Measurements from ENCODE around the gene HBZ. TPM values are rescaled to one million over a fixed set of nuclear protein-coding genes. Genes with fewer than 3 reads are reported as not detected.

Gene HBZ
- total RNA-seq, 2 experiments from 2014 or later, result not detected

DNA sequence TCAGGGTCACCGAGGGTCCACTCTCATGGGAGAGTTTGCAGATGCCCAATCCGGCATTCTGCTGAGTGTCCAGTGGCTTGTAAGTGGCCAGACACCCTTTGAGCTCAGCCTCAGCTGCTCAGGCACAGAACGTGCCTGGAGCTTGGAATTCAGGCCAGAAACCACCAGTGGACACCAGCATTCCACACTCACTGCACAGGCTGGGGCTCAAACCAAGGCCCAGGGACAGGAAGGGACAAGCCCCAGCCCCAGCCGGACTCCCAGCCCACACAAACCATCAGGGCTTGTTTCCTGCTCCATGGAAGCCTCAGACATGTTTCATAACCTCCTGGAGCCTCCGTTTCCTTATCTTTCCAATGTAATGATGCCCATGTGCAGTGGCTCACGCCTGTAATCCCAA, 9.0 kb upstream of the HBZ start:
- no peak overlapping the region for H3K4me3 ChIP-seq (ENCODE audit: low read depth, low read length, poor library complexity, severe bottlenecking)
- TF ChIP-seq, protein P1, sequence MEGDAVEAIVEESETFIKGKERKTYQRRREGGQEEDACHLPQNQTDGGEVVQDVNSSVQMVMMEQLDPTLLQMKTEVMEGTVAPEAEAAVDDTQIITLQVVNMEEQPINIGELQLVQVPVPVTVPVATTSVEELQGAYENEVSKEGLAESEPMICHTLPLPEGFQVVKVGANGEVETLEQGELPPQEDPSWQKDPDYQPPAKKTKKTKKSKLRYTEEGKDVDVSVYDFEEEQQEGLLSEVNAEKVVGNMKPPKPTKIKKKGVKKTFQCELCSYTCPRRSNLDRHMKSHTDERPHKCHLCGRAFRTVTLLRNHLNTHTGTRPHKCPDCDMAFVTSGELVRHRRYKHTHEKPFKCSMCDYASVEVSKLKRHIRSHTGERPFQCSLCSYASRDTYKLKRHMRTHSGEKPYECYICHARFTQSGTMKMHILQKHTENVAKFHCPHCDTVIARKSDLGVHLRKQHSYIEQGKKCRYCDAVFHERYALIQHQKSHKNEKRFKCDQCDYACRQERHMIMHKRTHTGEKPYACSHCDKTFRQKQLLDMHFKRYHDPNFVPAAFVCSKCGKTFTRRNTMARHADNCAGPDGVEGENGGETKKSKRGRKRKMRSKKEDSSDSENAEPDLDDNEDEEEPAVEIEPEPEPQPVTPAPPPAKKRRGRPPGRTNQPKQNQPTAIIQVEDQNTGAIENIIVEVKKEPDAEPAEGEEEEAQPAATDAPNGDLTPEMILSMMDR (conservative IDR thresholded peaks at IDR 0.05; ENCODE audit: low read length), result no peak
- H3K36me3 ChIP-seq (ENCODE audit: insufficient read depth, low read length), result no peaks in the 10 kb centered on the region
- H3K4me1 ChIP-seq (ENCODE audit: insufficient read depth, low read length, poor library complexity, severe bottlenecking), result no peaks in the 10 kb centered on the region
- H3K27ac ChIP-seq (ENCODE audit: low read depth, low read length, poor library complexity, severe bottlenecking), result no peak overlapping the region
- BruUV-seq (replicated peaks), result no TSS peak
- no peaks in the 10 kb centered on the region for H3K79me2 ChIP-seq (ENCODE audit: insufficient read depth, low read depth, low read length)
- intact Hi-C loops (cut with micrococcal nuclease; ENCODE audit: unreplicated experiment), result no loop called here
- H4K20me1 ChIP-seq (ENCODE audit: insufficient read depth, low read length), result no peaks in the 10 kb centered on the region
- ChIA-PET POLR2A (no interaction called here), CTCF (ENCODE audit: unreplicated experiment) (no interaction called here)
- no peak for DNase-seq (ENCODE audit: low spot score)
- no peak overlapping the region for H2AFZ ChIP-seq (ENCODE audit: low read length)
- no peaks in the 10 kb centered on the region for H3K9me3 ChIP-seq (ENCODE audit: low read length)
- no peak overlapping the region for H3K4me2 ChIP-seq (ENCODE audit: low read length)
- H3K9me2 ChIP-seq (ENCODE audit: insufficient read depth, low read length), result no peaks in the 10 kb centered on the region

DNA sequence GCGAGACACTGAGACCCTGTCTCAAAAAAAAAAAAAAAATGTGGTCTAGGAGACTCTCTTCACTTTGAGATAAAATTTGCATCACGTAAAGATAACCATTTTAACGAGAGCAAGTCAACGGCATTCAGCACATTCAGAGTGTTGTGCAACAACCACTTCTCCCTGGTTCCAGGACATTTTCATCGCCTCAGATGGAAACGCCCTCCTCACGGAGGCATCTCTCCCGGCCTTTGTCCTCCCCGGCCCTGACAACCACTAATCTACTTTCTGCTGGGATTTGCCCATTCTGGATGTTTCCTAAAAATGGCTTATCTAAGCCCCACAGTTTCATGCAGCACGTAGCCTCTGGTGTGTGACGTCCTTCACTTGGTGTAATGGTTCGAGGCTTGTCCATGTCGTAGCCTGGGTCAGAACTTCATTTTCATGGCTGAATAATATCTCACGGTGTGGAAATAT, 7.6 kb upstream of the HBZ start:
- BruUV-seq (replicated peaks), result no TSS peak
- Histone ChIP-seq H3K79me2 (ENCODE audit: insufficient read depth, low read depth, low read length) (no peaks in the 10 kb centered on the region), H3K4me1 (ENCODE audit: insufficient read depth, low read length, poor library complexity, severe bottlenecking) (no peaks in the 10 kb centered on the region), H2AFZ (ENCODE audit: low read length) (no peak overlapping the region), H3K9me3 (ENCODE audit: low read length) (no peaks in the 10 kb centered on the region), H3K36me3 (ENCODE audit: insufficient read depth, low read length) (no peaks in the 10 kb centered on the region), H3K4me2 (ENCODE audit: low read length) (no peak overlapping the region), H4K20me1 (ENCODE audit: insufficient read depth, low read length) (no peaks in the 10 kb centered on the region), H3K9me2 (ENCODE audit: insufficient read depth, low read length) (no peaks in the 10 kb centered on the region), H3K27ac (ENCODE audit: low read depth, low read length, poor library complexity, severe bottlenecking) (no peak overlapping the region), H3K4me3 (ENCODE audit: low read depth, low read length, poor library complexity, severe bottlenecking) (no peak overlapping the region)
- CTCF ChIA-PET (ENCODE audit: unreplicated experiment), result no interaction called here
- intact Hi-C loops (cut with micrococcal nuclease; ENCODE audit: unreplicated experiment), result no loop called here
- POLR2A ChIA-PET, result no interaction called here
- no peak for DNase-seq (ENCODE audit: low spot score)
- no peak for TF ChIP-seq EZH2phosphoT487 (IDR thresholded peaks at IDR 0.05; ENCODE audit: borderline replicate concordance, low read depth, low read length)
- TF ChIP-seq, protein P1 (conservative IDR thresholded peaks at IDR 0.05; ENCODE audit: low read length), result no peak

DNA sequence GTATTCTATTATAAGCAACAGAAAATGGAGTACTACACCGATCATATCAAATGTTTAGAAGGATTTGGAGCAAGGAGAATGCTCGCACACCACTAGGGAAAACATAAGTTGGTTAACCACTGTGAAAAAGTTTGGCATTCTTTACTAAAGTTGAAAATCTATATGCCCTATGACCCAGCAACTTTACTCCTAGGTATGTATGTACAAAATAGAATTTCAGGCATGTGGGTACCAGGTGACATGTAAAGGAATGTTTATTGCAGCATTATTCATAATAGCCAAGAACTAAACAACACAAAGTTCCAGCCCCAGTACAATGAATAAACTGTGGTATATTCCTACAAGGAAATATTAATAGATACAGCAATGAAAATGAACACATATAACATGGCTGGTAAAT, 5.8 kb upstream of the HBZ start:
- Histone ChIP-seq H3K36me3 (ENCODE audit: insufficient read depth, low read length) (no peaks in the 10 kb centered on the region), H2AFZ (ENCODE audit: low read length) (no peak overlapping the region), H4K20me1 (ENCODE audit: insufficient read depth, low read length) (no peaks in the 10 kb centered on the region), H3K9me2 (ENCODE audit: insufficient read depth, low read length) (no peaks in the 10 kb centered on the region), H3K27ac (ENCODE audit: low read depth, low read length, poor library complexity, severe bottlenecking) (no peak overlapping the region), H3K79me2 (ENCODE audit: insufficient read depth, low read depth, low read length) (no peaks in the 10 kb centered on the region), H3K4me2 (ENCODE audit: low read length) (no peak overlapping the region), H3K4me3 (ENCODE audit: low read depth, low read length, poor library complexity, severe bottlenecking) (no peak overlapping the region), H3K4me1 (ENCODE audit: insufficient read depth, low read length, poor library complexity, severe bottlenecking) (no peaks in the 10 kb centered on the region), H3K9me3 (ENCODE audit: low read length) (no peaks in the 10 kb centered on the region)
- no TSS peak for BruUV-seq (replicated peaks)
- TF ChIP-seq, protein P1 (conservative IDR thresholded peaks at IDR 0.05; ENCODE audit: low read length), result no peak
- TF ChIP-seq EZH2phosphoT487 (IDR thresholded peaks at IDR 0.05; ENCODE audit: borderline replicate concordance, low read depth, low read length), result no peak
- DNase-seq (ENCODE audit: low spot score), result no peak
- POLR2A ChIA-PET, result no interaction called here
- CTCF ChIA-PET (ENCODE audit: unreplicated experiment), result no interaction called here
- intact Hi-C loops (cut with micrococcal nuclease; ENCODE audit: unreplicated experiment), result no loop called here

All from OCI-LY7 (cell line).